ENCODE results near the gene TGFB1I1.
"Not testable (repeated sequence)": the region's sequence is repeated elsewhere in the genome, so short reads cannot be mapped to it uniquely, and the experiment has no call there.

TGFB1I1 gene

GRCh38 chr16:31471241-31471874, 594 bp upstream of the TGFB1I1 start:
- DNase-seq (ENCODE audit: low read depth in 2 of 2) = no peak

- DNase-seq (ENCODE audit: low read depth in 2 of 2) = no peak
Measured at GRCh38 chr16:31472709-31473203, 804 bp downstream of the TGFB1I1 start.

GRCh38 chr16:31473264-31473984, 1.5 kb downstream of the TGFB1I1 start:
- DNase-seq (ENCODE audit: low read depth in 2 of 2) = no peak

- DNase-seq (ENCODE audit: low read depth in 2 of 2) = no peak
Measured at GRCh38 chr16:31474173-31474714, 2.3 kb downstream of the TGFB1I1 start.

GRCh38 chr16:31474773-31475738, 3.1 kb downstream of the TGFB1I1 start:
- DNase-seq (ENCODE audit: low read depth in 2 of 2) = no peak

GRCh38 chr16:31475946-31476302, 4.0 kb downstream of the TGFB1I1 start:
- DNase-seq (ENCODE audit: low read depth in 2 of 2) = no peak

GRCh38 chr16:31476303-31477219, 4.6 kb downstream of the TGFB1I1 start:
- peak; percentile 91 to 95 for DNase-seq (ENCODE audit: low read depth in 2 of 2)

GRCh38 chr16:31477220-31478216, 5.6 kb downstream of the TGFB1I1 start:
- DNase-seq (ENCODE audit: low read depth in 2 of 2) = no peak

GRCh38 chr16:31478956-31479355, 7.0 kb downstream of the TGFB1I1 start:
- no peak for DNase-seq (ENCODE audit: low read depth in 2 of 2)

GRCh38 chr16:31479751-31480150, 7.8 kb downstream of the TGFB1I1 start:
- DNase-seq (ENCODE audit: low read depth in 2 of 2) = no peak

GRCh38 chr16:31480851-31481536, 9.0 kb downstream of the TGFB1I1 start:
- no peak for DNase-seq (ENCODE audit: low read depth in 2 of 2)

GRCh38 chr16:31483081-31483480, 11.1 kb downstream of the TGFB1I1 start, which contains the start of gene SLC5A2:
Gene SLC5A2, plus strand, starts transcription at chr16:31483123. Its CDS starts 14 bp downstream, at chr16:31483137.
- DNase-seq (ENCODE audit: low read depth in 2 of 2) = no peak

- not testable (repeated sequence) for DNase-seq (ENCODE audit: low read depth in 2 of 2)
Measured at GRCh38 chr16:31484048-31484447, 12.1 kb downstream of the TGFB1I1 start.

- DNase-seq (ENCODE audit: low read depth in 2 of 2) = no peak
Measured at GRCh38 chr16:31484491-31485171, 12.7 kb downstream of the TGFB1I1 start.

GRCh38 chr16:31485571-31485970, 13.6 kb downstream of the TGFB1I1 start:
- DNase-seq (ENCODE audit: low read depth in 2 of 2) = no peak

- no peak for DNase-seq (ENCODE audit: low read depth in 2 of 2)
Measured at GRCh38 chr16:31486045-31486444, 14.1 kb downstream of the TGFB1I1 start.

GRCh38 chr16:31487071-31487719, 15.2 kb downstream of the TGFB1I1 start:
- no peak for DNase-seq (ENCODE audit: low read depth in 2 of 2)
